WI38 (cell line): ENCODE measurements around the gene IFT172.
A peak's percentile ranks its signal among the peaks of the same experiment; 100 is the strongest.
"Not testable (repeated sequence)": the region's sequence is repeated elsewhere in the genome, so short reads cannot be mapped to it uniquely, and the experiment has no call there.

ENCODE experiments used
- H3K4me3 ChIP-seq: 2 replicates; pipeline ENCODE4 v1.5.1; 2011; ENCODE audit warnings: low read depth, mild to moderate bottlenecking, control low read depth, low read length
- TF ChIP-seq, protein P1 (sequence below): IDR thresholded peaks from 2 replicates; pipeline ENCODE4 v1.5.1; 2012; ENCODE audit warnings: low read depth, mild to moderate bottlenecking, control low read depth, low read length

The IFT172 gene, protein sequence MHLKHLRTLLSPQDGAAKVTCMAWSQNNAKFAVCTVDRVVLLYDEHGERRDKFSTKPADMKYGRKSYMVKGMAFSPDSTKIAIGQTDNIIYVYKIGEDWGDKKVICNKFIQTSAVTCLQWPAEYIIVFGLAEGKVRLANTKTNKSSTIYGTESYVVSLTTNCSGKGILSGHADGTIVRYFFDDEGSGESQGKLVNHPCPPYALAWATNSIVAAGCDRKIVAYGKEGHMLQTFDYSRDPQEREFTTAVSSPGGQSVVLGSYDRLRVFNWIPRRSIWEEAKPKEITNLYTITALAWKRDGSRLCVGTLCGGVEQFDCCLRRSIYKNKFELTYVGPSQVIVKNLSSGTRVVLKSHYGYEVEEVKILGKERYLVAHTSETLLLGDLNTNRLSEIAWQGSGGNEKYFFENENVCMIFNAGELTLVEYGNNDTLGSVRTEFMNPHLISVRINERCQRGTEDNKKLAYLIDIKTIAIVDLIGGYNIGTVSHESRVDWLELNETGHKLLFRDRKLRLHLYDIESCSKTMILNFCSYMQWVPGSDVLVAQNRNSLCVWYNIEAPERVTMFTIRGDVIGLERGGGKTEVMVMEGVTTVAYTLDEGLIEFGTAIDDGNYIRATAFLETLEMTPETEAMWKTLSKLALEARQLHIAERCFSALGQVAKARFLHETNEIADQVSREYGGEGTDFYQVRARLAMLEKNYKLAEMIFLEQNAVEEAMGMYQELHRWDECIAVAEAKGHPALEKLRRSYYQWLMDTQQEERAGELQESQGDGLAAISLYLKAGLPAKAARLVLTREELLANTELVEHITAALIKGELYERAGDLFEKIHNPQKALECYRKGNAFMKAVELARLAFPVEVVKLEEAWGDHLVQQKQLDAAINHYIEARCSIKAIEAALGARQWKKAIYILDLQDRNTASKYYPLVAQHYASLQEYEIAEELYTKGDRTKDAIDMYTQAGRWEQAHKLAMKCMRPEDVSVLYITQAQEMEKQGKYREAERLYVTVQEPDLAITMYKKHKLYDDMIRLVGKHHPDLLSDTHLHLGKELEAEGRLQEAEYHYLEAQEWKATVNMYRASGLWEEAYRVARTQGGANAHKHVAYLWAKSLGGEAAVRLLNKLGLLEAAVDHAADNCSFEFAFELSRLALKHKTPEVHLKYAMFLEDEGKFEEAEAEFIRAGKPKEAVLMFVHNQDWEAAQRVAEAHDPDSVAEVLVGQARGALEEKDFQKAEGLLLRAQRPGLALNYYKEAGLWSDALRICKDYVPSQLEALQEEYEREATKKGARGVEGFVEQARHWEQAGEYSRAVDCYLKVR (N-terminal part only)

DNA sequence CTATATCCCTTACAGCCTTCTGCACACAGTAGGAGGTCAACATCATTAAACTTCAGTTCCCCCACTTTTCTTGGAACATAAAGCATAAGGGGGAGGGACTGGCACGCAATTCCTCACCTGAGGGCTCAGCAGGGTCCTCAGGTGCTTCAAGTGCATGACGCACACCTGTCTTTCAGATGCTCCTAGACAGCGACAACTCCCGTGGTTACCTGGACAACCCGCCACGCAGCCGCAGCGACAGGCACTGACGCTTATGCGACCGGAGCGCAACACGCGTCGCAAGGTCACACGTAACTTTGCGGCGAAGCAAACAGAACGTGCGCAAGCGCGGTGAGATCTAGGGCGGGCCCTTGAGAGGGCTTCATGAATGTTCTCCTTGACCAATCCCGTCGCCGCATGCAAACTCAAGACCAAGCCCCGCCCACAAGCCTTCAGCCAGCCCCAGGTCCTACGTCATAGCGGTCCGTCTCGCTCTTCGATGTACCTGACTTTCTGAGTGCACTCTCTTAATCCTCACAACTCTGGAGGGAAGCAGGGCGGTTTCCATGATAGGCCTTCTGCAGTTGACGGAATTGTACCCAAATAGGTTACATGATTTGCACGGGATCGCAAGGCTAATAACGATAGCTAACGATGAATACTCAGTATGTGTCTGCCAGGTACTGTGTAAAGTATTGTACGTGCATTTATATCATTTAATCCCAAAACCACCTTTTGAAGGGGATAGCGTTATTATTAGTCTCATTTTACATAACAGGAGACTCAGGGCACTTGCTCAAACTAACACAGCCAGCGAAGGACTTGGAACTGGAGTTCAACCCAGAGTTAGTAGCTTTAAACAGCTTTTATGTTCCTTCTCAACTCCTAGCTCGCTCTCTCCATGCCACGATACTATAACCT lies at the start of gene IFT172:
TSS of gene IFT172 (minus strand) at position 246 of the 900 bp plus-strand sequence. CDS start at position 156, 90 bp downstream.
- peak within 1 kb of the TSS; percentile 90 for H3K4me3 ChIP-seq
- TF ChIP-seq, protein P1, sequence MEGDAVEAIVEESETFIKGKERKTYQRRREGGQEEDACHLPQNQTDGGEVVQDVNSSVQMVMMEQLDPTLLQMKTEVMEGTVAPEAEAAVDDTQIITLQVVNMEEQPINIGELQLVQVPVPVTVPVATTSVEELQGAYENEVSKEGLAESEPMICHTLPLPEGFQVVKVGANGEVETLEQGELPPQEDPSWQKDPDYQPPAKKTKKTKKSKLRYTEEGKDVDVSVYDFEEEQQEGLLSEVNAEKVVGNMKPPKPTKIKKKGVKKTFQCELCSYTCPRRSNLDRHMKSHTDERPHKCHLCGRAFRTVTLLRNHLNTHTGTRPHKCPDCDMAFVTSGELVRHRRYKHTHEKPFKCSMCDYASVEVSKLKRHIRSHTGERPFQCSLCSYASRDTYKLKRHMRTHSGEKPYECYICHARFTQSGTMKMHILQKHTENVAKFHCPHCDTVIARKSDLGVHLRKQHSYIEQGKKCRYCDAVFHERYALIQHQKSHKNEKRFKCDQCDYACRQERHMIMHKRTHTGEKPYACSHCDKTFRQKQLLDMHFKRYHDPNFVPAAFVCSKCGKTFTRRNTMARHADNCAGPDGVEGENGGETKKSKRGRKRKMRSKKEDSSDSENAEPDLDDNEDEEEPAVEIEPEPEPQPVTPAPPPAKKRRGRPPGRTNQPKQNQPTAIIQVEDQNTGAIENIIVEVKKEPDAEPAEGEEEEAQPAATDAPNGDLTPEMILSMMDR, result no peak

DNA sequence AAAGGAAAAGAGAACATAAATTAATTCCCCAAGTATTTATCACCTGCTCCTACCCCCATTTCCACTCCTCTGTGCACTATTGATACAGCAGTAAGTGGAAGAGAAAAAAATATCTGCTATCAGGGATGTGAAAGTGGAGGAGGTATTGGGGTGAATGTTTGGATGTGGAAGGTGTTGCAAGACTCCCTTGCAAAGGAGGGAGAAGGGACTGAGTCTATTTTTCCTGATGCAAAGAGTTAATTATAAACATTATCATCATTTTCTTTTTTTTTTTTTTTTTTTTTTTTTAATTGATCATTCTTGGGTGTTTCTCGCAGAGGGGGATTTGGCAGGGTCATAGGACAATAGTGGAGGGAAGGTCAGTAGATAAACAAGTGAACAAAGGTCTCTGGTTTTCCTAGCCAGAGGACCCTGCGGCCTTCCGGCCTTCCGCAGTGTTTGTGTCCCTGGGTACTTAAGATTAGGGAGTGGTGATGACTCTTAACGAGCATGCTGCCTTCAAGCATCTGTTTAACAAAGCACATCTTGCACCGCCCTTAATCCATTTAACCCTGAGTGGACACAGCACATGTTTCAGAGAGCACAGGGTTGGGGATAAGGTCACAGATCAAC lies 49.4 kb upstream of the IFT172 start:
- not testable (repeated sequence) for H3K4me3 ChIP-seq

DNA sequence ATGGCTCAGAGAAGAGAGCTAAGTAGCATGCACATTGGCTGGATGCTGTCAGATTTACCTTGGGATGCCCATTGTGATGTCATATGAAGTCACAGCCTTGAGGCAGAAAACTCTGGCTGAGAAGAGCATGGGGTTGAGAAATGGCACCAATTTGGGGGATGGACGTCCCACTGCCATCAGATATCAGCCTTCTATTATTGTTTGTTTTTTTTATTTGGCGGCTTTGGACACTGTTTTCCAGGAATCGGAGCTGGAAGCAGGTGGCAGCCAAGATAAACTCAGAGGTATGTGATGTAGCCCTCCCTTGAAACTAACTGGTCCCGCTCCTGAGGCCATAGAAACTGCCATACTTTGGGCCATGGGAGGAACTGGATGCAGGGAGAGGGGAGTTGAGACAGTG lies 47.7 kb upstream of the IFT172 start:
- TF ChIP-seq, protein P1, result no peak
- no peak overlapping the region for H3K4me3 ChIP-seq

DNA sequence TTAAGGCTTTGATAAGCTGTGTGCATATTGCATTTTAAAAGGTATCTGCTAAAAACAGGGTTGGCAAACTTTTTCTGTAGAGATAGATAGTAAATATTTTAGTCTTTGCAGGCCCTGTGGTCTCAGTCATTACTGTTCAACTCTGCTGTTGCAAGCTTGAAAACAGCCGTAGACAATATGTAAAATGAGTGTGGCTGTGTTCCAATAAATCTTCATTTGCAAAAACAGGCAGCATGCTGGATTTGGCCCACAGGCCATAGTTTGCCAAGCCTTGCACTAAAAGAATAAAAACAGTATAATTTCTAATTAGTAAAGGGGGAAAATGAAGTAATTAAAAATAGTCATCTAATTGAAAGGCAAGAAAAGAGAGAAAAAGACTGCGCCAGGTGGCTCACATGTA lies 42.4 kb upstream of the IFT172 start:
- no peak overlapping the region for H3K4me3 ChIP-seq
- TF ChIP-seq, protein P1, result no peak

DNA sequence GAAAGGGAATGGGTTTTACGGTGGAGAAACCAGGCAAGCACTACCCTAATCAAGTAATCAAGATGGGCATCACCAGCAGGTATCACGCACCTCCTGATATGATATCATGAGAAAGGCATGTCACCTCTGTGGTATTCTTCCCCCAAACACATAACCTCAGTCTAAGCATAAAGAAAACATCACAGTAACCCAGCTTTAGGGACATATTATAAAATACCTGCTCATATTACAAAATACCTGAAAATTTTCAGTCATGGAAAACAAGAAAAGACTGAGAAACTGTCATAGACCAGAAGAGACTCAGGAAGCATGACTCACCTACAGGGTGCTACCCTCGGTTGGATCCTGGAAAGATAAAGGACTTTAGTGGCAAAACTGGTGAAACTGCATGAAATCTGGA lies 37.6 kb upstream of the IFT172 start:
- no peak overlapping the region for H3K4me3 ChIP-seq
- TF ChIP-seq, protein P1, result no peak

DNA sequence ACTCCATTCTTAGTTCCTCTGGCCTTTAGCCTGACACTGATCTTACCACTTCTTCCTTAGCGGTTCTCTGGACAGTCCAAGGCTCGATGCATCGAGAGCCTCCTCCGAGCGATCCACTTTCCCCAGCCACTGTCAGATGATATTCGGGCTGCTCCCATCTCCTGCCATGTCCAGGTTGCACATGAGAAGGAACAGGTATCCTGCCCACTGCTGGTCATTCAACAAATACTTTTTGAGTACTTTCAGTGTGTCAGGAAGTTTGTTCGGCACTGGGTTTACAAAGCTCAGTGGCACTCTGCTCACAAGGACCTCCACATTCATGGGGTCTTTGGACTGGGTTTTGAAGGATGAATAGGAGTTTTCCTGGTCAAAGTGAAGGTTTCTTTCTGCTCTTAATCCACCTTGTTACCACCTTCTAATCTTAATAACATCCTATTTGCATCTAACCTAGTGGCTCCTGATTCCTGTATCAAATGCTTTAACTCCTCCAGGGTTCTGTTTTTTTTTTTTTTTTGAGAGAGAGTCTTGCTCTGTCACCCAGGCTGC lies 32.9 kb upstream of the IFT172 start:
- no peak overlapping the region for H3K4me3 ChIP-seq
- TF ChIP-seq, protein P1, result no peak
